Esophagus squamous epithelium (tissue), 5 donors: ENCODE data around the gene MOXD1. TPM values are rescaled to one million over a fixed set of nuclear protein-coding genes. Genes with fewer than 3 reads are reported as not detected.

Experiments
- DNase-seq: peaks from one replicate; lab custom pipeline; 2025; lab: John Stamatoyannopoulos, UW
- H3K27ac ChIP-seq, 4 donors: fragments of 200-600 bp; sonication (generic); one replicate each; pipeline ENCODE4 v1.5.1; 2016 to 2019; ENCODE audit warnings: mild to moderate bottlenecking in 1 of 4
- H3K27me3 ChIP-seq, 4 donors: fragments of 200-600 bp; sonication (generic); 1 replicate in 3 of 4; 2 replicates in 1 of 4; pipeline versions ENCODE4 v1.5.1 to v1.6.0; 2017 to 2021; ENCODE audit warnings: antibody characterized with exemption in 1 of 4
- H3K36me3 ChIP-seq, 3 donors: fragments of 200-600 bp; sonication (generic); one replicate each; pipeline ENCODE4 v1.5.1; 2016 to 2019
- H3K4me1 ChIP-seq, 3 donors: fragments of 200-600 bp; sonication (generic); one replicate each; pipeline ENCODE4 v1.5.1; 2017 to 2019
- H3K4me3 ChIP-seq, 4 donors: fragments of 200-600 bp; sonication (generic); 1 replicate in 3 of 4; 2 replicates in 1 of 4; pipeline ENCODE4 v1.5.1; 2016 to 2019; ENCODE audit warnings: mild to moderate bottlenecking in 2 of 4, moderate library complexity in 1 of 4
- H3K9me3 ChIP-seq, 3 donors: fragments of 200-600 bp; sonication (generic); one replicate each; pipeline ENCODE4 v1.5.1; 2016 to 2019
- CTCF ChIP-seq, 6 experiments: fragments of 450-650 bp in 4 of 6; fragments of 200-600 bp in 2 of 6; sonication (generic) in 2 of 6; IDR thresholded peaks; one replicate each; pipeline ENCODE4 v1.5.1; 2016 to 2019; ENCODE audit warnings: antibody characterized with exemption in 6 of 6, mild to moderate bottlenecking in 4 of 6, moderate library complexity in 4 of 6
- POLR2A ChIP-seq, 4 donors: fragments of 450-650 bp; IDR thresholded peaks; one replicate each; pipeline ENCODE4 v1.6.1; 2017; ENCODE audit warnings: antibody characterized with exemption in 4 of 4, mild to moderate bottlenecking in 4 of 4, moderate library complexity in 3 of 4
- WGBS, 2 donors: methylation state at CpG; one replicate each; pipeline ENCODE4 v1.1.5; 2018; 5-methylcytosine and 5-hydroxymethylcytosine counted together
- intact Hi-C: fragments of 100-400 bp; cut with DNase I; formaldehyde crosslinking; loops from one replicate; pipeline ENCODE4 v1.15.0; 2022
- total RNA-seq, 4 donors: library from RNA; depleted of rRNA; stranded (reverse); fragments of >200 nt; gene quantifications; one replicate each; pipeline ENCODE4 v1.1.0, GENCODE V29; 2016
- donor health status: DM: yes; HTN: yes; CAD: no.

Gene MOXD1
- total RNA-seq, 4 donors from 2014 or later, result 11.9 to 59.2 (median 25.0) TPM

GRCh38 chr6:132246632-132247270 lies 154.5 kb downstream of the MOXD1 start:
- no peak for DNase-seq
- Histone ChIP-seq H3K27ac (no peak overlapping the region), H3K27me3 (no peaks in the 10 kb centered on the region), H3K36me3 (no peaks in the 10 kb centered on the region), H3K4me1 (peaks cover 0 to 27% (median 0%) of the 10 kb centered on the region in 3 donors), H3K9me3 (no peaks in the 10 kb centered on the region), H3K4me3 (no peak overlapping the region)
- 91 to 95% methylated on average over 13 to 16 of the region's 16 CpGs for WGBS, 2 donors
- no peak for TF ChIP-seq POLR2A (IDR thresholded peaks at IDR 0.05)
- TF ChIP-seq CTCF (IDR thresholded peaks at IDR 0.05), result no peak
- intact Hi-C loops, result no loop called here

GRCh38 chr6:132246120-132246617 lies 155.1 kb downstream of the MOXD1 start:
- DNase-seq, result no peak
- H3K27ac ChIP-seq, result no peak overlapping the region
- no peaks in the 10 kb centered on the region for H3K27me3 ChIP-seq
- intact Hi-C loops, result no loop called here
- no peak overlapping the region for H3K4me3 ChIP-seq
- WGBS, 2 donors, result 67 to 86% methylated on average over 2 of the region's 2 CpGs
- H3K9me3 ChIP-seq, result no peaks in the 10 kb centered on the region
- H3K4me1 ChIP-seq, result peaks cover 0 to 21% (median 0%) of the 10 kb centered on the region in 3 donors
- H3K36me3 ChIP-seq, result no peaks in the 10 kb centered on the region
- TF ChIP-seq CTCF (IDR thresholded peaks at IDR 0.05) (no peak), POLR2A (IDR thresholded peaks at IDR 0.05) (no peak)

Other genes starting within 250 kb of the MOXD1 start
- gene STX7, start 111.6 kb upstream of the MOXD1 start, total RNA-seq, result 10 to 100 TPM; 23.7 to 34.1 (median 26.8) TPM
- not detected for gene TAAR9, start 136.8 kb upstream of the MOXD1 start, total RNA-seq
- not detected for gene TAAR8, start 151.2 kb upstream of the MOXD1 start, total RNA-seq
- gene TAAR6, start 168.8 kb upstream of the MOXD1 start, total RNA-seq, result not detected
- gene TAAR5, start 188.3 kb upstream of the MOXD1 start, total RNA-seq, result not detected
- gene TAAR2, start 222.8 kb upstream of the MOXD1 start, total RNA-seq, result not detected